Keratinocyte (primary cell): Measurements from ENCODE around the gene DUS4L. TPM values are rescaled to one million over a fixed set of nuclear protein-coding genes. Genes with fewer than 3 reads are reported as not detected.

Source experiments
- DNase-seq: peaks from one replicate; pipeline ENCODE4 v3.0.0-alpha.2; 2011; ENCODE audit warnings: low read depth, missing footprints, low spot score
- FAIRE-seq: peaks from 2 replicates; lab custom pipeline; 2011; peaks lifted over from hg19 to GRCh38; lab: Jason Lieb, UNC
- H2AFZ ChIP-seq: 2 replicates; pipeline ENCODE4 v1.6.0; 2012; ENCODE audit warnings: low read length, control low read depth, inconsistent platforms; ENCODE audit not compliant: control insufficient read depth
- H3K27ac ChIP-seq: 2 replicates; pipeline ENCODE4 v1.5.1; 2011; ENCODE audit warnings: low read length; ENCODE audit not compliant: control insufficient read depth, insufficient read depth
- H3K27me3 ChIP-seq: 3 replicates; pipeline ENCODE4 v1.6.0; 2011; ENCODE audit warnings: low read length; ENCODE audit not compliant: control insufficient read depth, insufficient read depth; ENCODE audit errors: extremely low read depth
- H3K36me3 ChIP-seq, 2 experiments: 2 replicates in 1 of 2; 3 replicates in 1 of 2; pipeline ENCODE4 v1.5.1; 2011; ENCODE audit warnings: low read length in 2 of 2, mild to moderate bottlenecking in 1 of 2; ENCODE audit not compliant: control insufficient read depth in 2 of 2, insufficient read depth in 2 of 2; ENCODE audit errors: extremely low read depth in 1 of 2
- H3K4me1 ChIP-seq: 3 replicates; pipeline ENCODE4 v1.5.1; 2011; ENCODE audit warnings: low read length; ENCODE audit not compliant: control insufficient read depth, insufficient read depth; ENCODE audit errors: extremely low read depth
- H3K4me2 ChIP-seq: 3 replicates; pipeline ENCODE4 v1.6.0; 2011; ENCODE audit warnings: low read depth, low read length; ENCODE audit not compliant: control insufficient read depth, insufficient read depth; ENCODE audit errors: extremely low read depth
- H3K4me3 ChIP-seq, 3 experiments: fragments of 200-600 bp in 1 of 3; sonication (generic) in 1 of 3; 2 replicates in 2 of 3; 3 replicates in 1 of 3; pipeline ENCODE4 v1.5.1; 2011 to 2016; ENCODE audit warnings: low read length in 3 of 3, mild to moderate bottlenecking in 3 of 3, control low read depth in 2 of 3, inconsistent platforms in 1 of 3, low read depth in 1 of 3, mixed read lengths in 1 of 3, mixed run types in 1 of 3, moderate library complexity in 1 of 3; ENCODE audit not compliant: control insufficient read depth in 2 of 3, insufficient read depth in 2 of 3; ENCODE audit errors: extremely low read depth in 1 of 3
- H3K79me2 ChIP-seq: 2 replicates; pipeline ENCODE4 v1.6.0; 2012; ENCODE audit warnings: low read length; ENCODE audit not compliant: control insufficient read depth, insufficient read depth
- H3K9ac ChIP-seq: 3 replicates; pipeline ENCODE4 v1.6.0; 2011; ENCODE audit warnings: low read length; ENCODE audit not compliant: control insufficient read depth, insufficient read depth; ENCODE audit errors: extremely low read depth
- H3K9me1 ChIP-seq: 3 replicates; pipeline ENCODE4 v1.6.0; 2011; ENCODE audit warnings: low read length; ENCODE audit not compliant: control insufficient read depth, insufficient read depth; ENCODE audit errors: extremely low read depth
- H3K9me3 ChIP-seq: 2 replicates; pipeline ENCODE4 v1.5.1; 2012; ENCODE audit warnings: low read depth, low read length; ENCODE audit not compliant: control insufficient read depth
- H4K20me1 ChIP-seq: 3 replicates; pipeline ENCODE4 v1.6.0; 2011; ENCODE audit warnings: low read length; ENCODE audit not compliant: control insufficient read depth, insufficient read depth; ENCODE audit errors: extremely low read depth
- EZH2 ChIP-seq: IDR thresholded peaks from one replicate; pipeline ENCODE4 v1.6.1; 2012; ENCODE audit warnings: inconsistent platforms, mild to moderate bottlenecking, low read length, moderate library complexity
- dilution Hi-C: fragments of 300-500 bp; cut with MboI; formaldehyde crosslinking; loops from one replicate; pipeline ENCODE4 v1.7.0; 2020; ENCODE audit warnings: low sequenced_read_pairs; ENCODE audit not compliant: extremely low pct_ligation_motif_present
- polyA plus RNA-seq, 5 experiments: library from polyadenylated mRNA; depleted of rRNA in 3 of 5; stranded (reverse) in 3 of 5; stranded (forward) in 1 of 5; unstranded in 1 of 5; fragments of >200 nt; gene quantifications; 1 replicate in 1 of 5; 2 replicates in 3 of 5; 3 replicates in 1 of 5; pipeline versions ENCODE4 v1.2.1 to v1.2.3, GENCODE V29; 2011 to 2012; ENCODE audit warnings: missing spikeins in 2 of 5, low read depth in 1 of 5, low replicate concordance in 1 of 5
- TF ChIP-seq, protein P1 (sequence below), 3 experiments: IDR thresholded peaks in 1 of 3; conservative IDR thresholded peaks in 1 of 3; optimal IDR thresholded peaks in 1 of 3; 2 replicates in 2 of 3; 3 replicates in 1 of 3; pipeline versions ENCODE3 to v1.5.1; 2011; ENCODE audit warnings: low read length in 3 of 3, mild to moderate bottlenecking in 3 of 3, moderate library complexity in 2 of 3, control low read depth in 1 of 3, inconsistent platforms in 1 of 3; ENCODE audit not compliant: insufficient read depth in 2 of 3; ENCODE audit errors: extremely low read depth in 1 of 3

Gene DUS4L
- polyA plus RNA-seq, 1 donor (not counting 4 experiments of a cell fraction or from before 2014, with no cell fraction given): 11.3 TPM

DNA sequence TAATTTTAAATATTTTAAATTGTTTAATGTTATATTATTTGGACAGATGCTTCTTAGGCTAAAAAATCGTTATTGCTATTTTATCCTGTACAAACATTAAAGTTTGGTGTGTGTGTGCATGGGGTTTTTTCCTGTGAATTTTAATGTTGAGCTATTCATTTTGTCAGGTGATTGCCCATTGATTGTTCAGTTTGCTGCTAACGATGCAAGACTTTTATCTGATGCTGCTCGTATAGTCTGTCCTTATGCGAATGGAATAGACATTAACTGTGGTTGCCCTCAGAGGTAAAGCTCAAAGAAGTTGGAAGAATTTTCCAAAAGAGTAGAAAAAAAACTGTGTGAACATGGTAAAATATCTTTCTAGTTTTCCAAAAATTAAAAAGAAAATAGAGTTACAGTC lies 9.8 kb downstream of the DUS4L start:
- Histone ChIP-seq H3K9me1 (no peaks in the 10 kb centered on the region), H3K27ac (no peak overlapping the region)

DNA sequence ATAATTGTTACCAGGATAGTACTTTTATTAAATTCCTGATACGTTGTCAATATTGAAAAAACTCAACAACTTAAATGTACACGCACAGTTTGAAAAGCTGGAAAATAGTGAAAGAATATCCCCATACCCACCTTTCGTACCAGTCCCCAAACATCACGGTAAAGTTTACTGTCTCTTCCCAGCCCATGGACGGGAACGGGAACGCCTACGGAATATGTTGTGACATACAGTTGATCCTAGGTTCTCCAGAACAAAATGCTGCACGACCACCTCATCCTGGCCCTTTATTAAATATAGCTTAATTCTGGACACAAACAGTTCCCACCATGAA lies 15.7 kb downstream of the DUS4L start:
- no peaks in the 10 kb centered on the region for H3K27me3 ChIP-seq
- FAIRE-seq (peak; percentile 20), DNase-seq (no peak)
- peaks cover 48% of the 10 kb centered on the region for H3K79me2 ChIP-seq
- H3K27ac ChIP-seq: peak overlapping the region; percentile 95
- H3K9me3 ChIP-seq: no peaks in the 10 kb centered on the region
- H3K36me3 ChIP-seq: peaks cover 7 to 10% of the 10 kb centered on the region in 2 experiments
- no peaks in the 10 kb centered on the region for H3K9me1 ChIP-seq
- dilution Hi-C loops: no loop called here
- peaks cover 8% of the 10 kb centered on the region for H3K4me1 ChIP-seq
- H2AFZ ChIP-seq: peak overlapping the region; percentile 89
- TF ChIP-seq, protein P1, sequence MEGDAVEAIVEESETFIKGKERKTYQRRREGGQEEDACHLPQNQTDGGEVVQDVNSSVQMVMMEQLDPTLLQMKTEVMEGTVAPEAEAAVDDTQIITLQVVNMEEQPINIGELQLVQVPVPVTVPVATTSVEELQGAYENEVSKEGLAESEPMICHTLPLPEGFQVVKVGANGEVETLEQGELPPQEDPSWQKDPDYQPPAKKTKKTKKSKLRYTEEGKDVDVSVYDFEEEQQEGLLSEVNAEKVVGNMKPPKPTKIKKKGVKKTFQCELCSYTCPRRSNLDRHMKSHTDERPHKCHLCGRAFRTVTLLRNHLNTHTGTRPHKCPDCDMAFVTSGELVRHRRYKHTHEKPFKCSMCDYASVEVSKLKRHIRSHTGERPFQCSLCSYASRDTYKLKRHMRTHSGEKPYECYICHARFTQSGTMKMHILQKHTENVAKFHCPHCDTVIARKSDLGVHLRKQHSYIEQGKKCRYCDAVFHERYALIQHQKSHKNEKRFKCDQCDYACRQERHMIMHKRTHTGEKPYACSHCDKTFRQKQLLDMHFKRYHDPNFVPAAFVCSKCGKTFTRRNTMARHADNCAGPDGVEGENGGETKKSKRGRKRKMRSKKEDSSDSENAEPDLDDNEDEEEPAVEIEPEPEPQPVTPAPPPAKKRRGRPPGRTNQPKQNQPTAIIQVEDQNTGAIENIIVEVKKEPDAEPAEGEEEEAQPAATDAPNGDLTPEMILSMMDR (optimal IDR thresholded peaks at IDR 0.05 in 1 of 3, IDR thresholded peaks at IDR 0.05 in 1 of 3, conservative IDR thresholded peaks at IDR 0.05 in 1 of 3; ENCODE audit: extremely low read depth in 1 of 3, insufficient read depth in 2 of 3, low read length in 3 of 3): no peak
- no peak for TF ChIP-seq EZH2
- no peaks in the 10 kb centered on the region for H4K20me1 ChIP-seq
- peak overlapping the region; percentile 95 for H3K9ac ChIP-seq
- H3K4me2 ChIP-seq: peak overlapping the region; percentile 96
- H3K4me3 ChIP-seq: peak overlapping the region; percentile 69 to 94 (median 83)

More for the DNA sequence above, 9.8 kb downstream of the DUS4L start:
- TF ChIP-seq, protein P1 (optimal IDR thresholded peaks at IDR 0.05 in 1 of 3, IDR thresholded peaks at IDR 0.05 in 1 of 3, conservative IDR thresholded peaks at IDR 0.05 in 1 of 3; ENCODE audit: extremely low read depth in 1 of 3, insufficient read depth in 2 of 3, low read length in 3 of 3): no peak
- no peak for TF ChIP-seq EZH2
- Histone ChIP-seq H3K79me2 (no peaks in the 10 kb centered on the region), H2AFZ (no peak overlapping the region), H4K20me1 (no peaks in the 10 kb centered on the region), H3K27me3 (no peaks in the 10 kb centered on the region), H3K9ac (no peak overlapping the region), H3K4me2 (no peak overlapping the region), H3K36me3 (peaks cover 1 to 15% of the 10 kb centered on the region in 2 experiments), H3K4me1 (no peaks in the 10 kb centered on the region), H3K4me3 (no peak overlapping the region), H3K9me3 (no peaks in the 10 kb centered on the region)
- dilution Hi-C loops: no loop called here
- FAIRE-seq (no peak), DNase-seq (no peak)
